NCI-H2171 treated with DMSO at 0.1 percent for 48 hours (cell line): Measurements from ENCODE around the gene SMIM20.
"Not testable (repeated sequence)": the region's sequence is repeated elsewhere in the genome, so short reads cannot be mapped to it uniquely, and the experiment has no call there.

Experiments used
- DNase-seq: peaks from one replicate; lab custom pipeline; 2025; lab: John Stamatoyannopoulos, UW

SMIM20 gene

GRCh38 chr4:25890571-25891485 is 23.2 kb upstream of the SMIM20 start:
- no peak for DNase-seq

GRCh38 chr4:25892796-25893195 is 21.2 kb upstream of the SMIM20 start:
- DNase-seq: no peak

GRCh38 chr4:25896776-25897539 is 17.1 kb upstream of the SMIM20 start:
- no peak for DNase-seq

- DNase-seq: no peak
Measured at GRCh38 chr4:25900310-25900709, 13.7 kb upstream of the SMIM20 start.

- DNase-seq: no peak
Measured at GRCh38 chr4:25901030-25901430, 13.0 kb upstream of the SMIM20 start.

- DNase-seq: no peak
Measured at GRCh38 chr4:25903900-25904747, 9.9 kb upstream of the SMIM20 start.

GRCh38 chr4:25904748-25905082 is 9.3 kb upstream of the SMIM20 start:
- no peak for DNase-seq

- DNase-seq: no peak
Measured at GRCh38 chr4:25905371-25905770, 8.6 kb upstream of the SMIM20 start.

GRCh38 chr4:25906113-25906512 is 7.9 kb upstream of the SMIM20 start:
- DNase-seq: not testable (repeated sequence)

GRCh38 chr4:25908491-25908901 is 5.5 kb upstream of the SMIM20 start:
- DNase-seq: no peak

- no peak for DNase-seq
Measured at GRCh38 chr4:25911356-25911755, 2.7 kb upstream of the SMIM20 start.

- no peak for DNase-seq
Measured at GRCh38 chr4:25913056-25913850, 767 bp upstream of the SMIM20 start.

GRCh38 chr4:25914670-25915352 is 791 bp downstream of the SMIM20 start:
- DNase-seq: peak; percentile 10

- no peak for DNase-seq
Measured at GRCh38 chr4:25915353-25915705, 1.3 kb downstream of the SMIM20 start.

GRCh38 chr4:25916870-25917269 is 2.9 kb downstream of the SMIM20 start:
- no peak for DNase-seq

GRCh38 chr4:25919676-25920075 is 5.7 kb downstream of the SMIM20 start:
- no peak for DNase-seq

- no peak for DNase-seq
Measured at GRCh38 chr4:25921922-25922321, 7.9 kb downstream of the SMIM20 start.

- no peak for DNase-seq
Measured at GRCh38 chr4:25922812-25923369, 8.9 kb downstream of the SMIM20 start.

GRCh38 chr4:25923745-25924144 is 9.7 kb downstream of the SMIM20 start:
- DNase-seq: no peak

GRCh38 chr4:25925486-25926201 is 11.6 kb downstream of the SMIM20 start:
- DNase-seq: peak; percentile 8
